Activated CD4-positive, alpha-beta T cell treated with anti-CD3 and anti-CD28 coated beads, Interleukin-2, Interleukin-6, amounts not matched to agents 100 ng/mL and 50 ng/mL, durations not matched to agents 16 hours and 8 hours (primary cell): ENCODE measurements around the gene FAM241A.
"Not testable (repeated sequence)": the region's sequence is repeated elsewhere in the genome, so short reads cannot be mapped to it uniquely, and the experiment has no call there.

Experiments
- DNase-seq: peaks from one replicate; pipeline ENCODE4 v3.0.0-alpha.2; 2020

Gene FAM241A

GRCh38 chr4:112140536-112140935 lies 4.7 kb upstream of the FAM241A start:
- no peak for DNase-seq

GRCh38 chr4:112141366-112142138 lies 3.7 kb upstream of the FAM241A start:
- no peak for DNase-seq

GRCh38 chr4:112142182-112142581 lies 3.1 kb upstream of the FAM241A start:
- DNase-seq, result no peak

GRCh38 chr4:112143781-112144180 lies 1.5 kb upstream of the FAM241A start:
- DNase-seq, result no peak

- DNase-seq, result no peak
Observed at GRCh38 chr4:112144546-112145325, 518 bp upstream of the FAM241A start.

GRCh38 chr4:112145790-112146501 lies 692 bp downstream of the FAM241A start:
- peak; percentile 75 for DNase-seq

- no peak for DNase-seq
Observed at GRCh38 chr4:112146502-112146813, 1.2 kb downstream of the FAM241A start.

GRCh38 chr4:112147697-112148096 lies 2.4 kb downstream of the FAM241A start:
- DNase-seq, result no peak

- no peak for DNase-seq
Observed at GRCh38 chr4:112150920-112151319, 5.7 kb downstream of the FAM241A start.

- DNase-seq, result no peak
Observed at GRCh38 chr4:112152521-112152920, 7.3 kb downstream of the FAM241A start.

- DNase-seq, result no peak
Observed at GRCh38 chr4:112153211-112153791, 8.0 kb downstream of the FAM241A start.

GRCh38 chr4:112156112-112156511 lies 10.9 kb downstream of the FAM241A start:
- DNase-seq, result no peak

GRCh38 chr4:112156553-112156952 lies 11.3 kb downstream of the FAM241A start:
- no peak for DNase-seq

GRCh38 chr4:112163706-112164105 lies 18.5 kb downstream of the FAM241A start:
- DNase-seq, result not testable (repeated sequence)

- DNase-seq, result peak; percentile 55
Observed at GRCh38 chr4:112167794-112168193, 22.5 kb downstream of the FAM241A start.

- no peak for DNase-seq
Observed at GRCh38 chr4:112168719-112169500, 23.7 kb downstream of the FAM241A start.

- peak; percentile 56 for DNase-seq
Observed at GRCh38 chr4:112170451-112170993, 25.3 kb downstream of the FAM241A start.

- DNase-seq, result not testable (repeated sequence)
Observed at GRCh38 chr4:112171051-112171763, 26.0 kb downstream of the FAM241A start.

GRCh38 chr4:112172180-112172579 lies 26.9 kb downstream of the FAM241A start:
- DNase-seq, result peak; percentile 71

GRCh38 chr4:112173593-112174558 lies 28.6 kb downstream of the FAM241A start:
- no peak for DNase-seq
